IMR-90 (cell line): ENCODE measurements around the gene HSPB1. TPM values are rescaled to one million over a fixed set of nuclear protein-coding genes. Genes with fewer than 3 reads are reported as not detected.

ENCODE experiments used
- ATAC-seq: fragments of 200-7000 bp; cut with Tn5 transposase; 2 replicates; pipeline ENCODE4 v1.9.1; 2020; ENCODE audit warnings: low read depth, mild to moderate bottlenecking, moderate library complexity
- BruUV-seq: library from RNA; stranded (reverse); fragments of 400-500 nt; replicated peaks from 2 replicates; lab custom pipeline; 2021; lab: Mats Ljungman, UMichigan
- CTCF ChIA-PET: fragments of 300-600 bp; formaldehyde crosslinking; extraction: SDS; loops from one replicate; lab custom pipeline; 2021; ENCODE audit warnings: antibody characterized with exemption; lab: Yijun Ruan, JAX
- POLR2A ChIA-PET: fragments of 300-600 bp; sonication (Branson Sonifier 250); formaldehyde crosslinking; loops from one replicate; lab custom pipeline; 2022; ENCODE audit warnings: antibody characterized with exemption; ENCODE audit not compliant: unreplicated experiment; lab: Charles Lee
- DNase-seq: peaks from one replicate; pipeline ENCODE4 v3.0.0; 2013
- H2AFZ ChIP-seq: replicated peaks from 2 replicates; pipeline ENCODE3; 2013; ENCODE audit warnings: low read length, mild to moderate bottlenecking; ENCODE audit not compliant: poor library complexity
- H2AK5ac ChIP-seq: 2 replicates; pipeline ENCODE4 v1.6.1; 2013; ENCODE audit warnings: low read depth, low read length, inconsistent platforms
- H2AK9ac ChIP-seq: replicated peaks from 2 replicates; pipeline ENCODE3; 2013; ENCODE audit warnings: mild to moderate bottlenecking, low read depth, low read length, moderate library complexity; ENCODE audit not compliant: poor library complexity
- H2BK120ac ChIP-seq: 2 replicates; pipeline ENCODE4 v1.6.1; 2013; ENCODE audit warnings: low read depth, low read length, inconsistent platforms
- H2BK15ac ChIP-seq: 3 replicates; pipeline ENCODE4 v1.6.1; 2013; ENCODE audit warnings: low read depth, low read length, inconsistent platforms
- H2BK20ac ChIP-seq: 2 replicates; pipeline ENCODE4 v1.6.1; 2013; ENCODE audit warnings: low read depth, mild to moderate bottlenecking, inconsistent platforms, low read length, moderate library complexity
- H2BK5ac ChIP-seq: 2 replicates; pipeline ENCODE4 v1.6.1; 2013; ENCODE audit warnings: mild to moderate bottlenecking, low read depth, low read length, inconsistent platforms; ENCODE audit not compliant: poor library complexity, severe bottlenecking
- H3K14ac ChIP-seq: replicated peaks from 2 replicates; pipeline ENCODE4 v1.6.1; 2013; ENCODE audit warnings: low read depth, low read length, inconsistent platforms
- H3K18ac ChIP-seq: 2 replicates; pipeline ENCODE4 v1.6.1; 2013; ENCODE audit warnings: low read depth, low read length, control low read depth
- H3K23ac ChIP-seq: 2 replicates; pipeline ENCODE4 v1.6.1; 2013; ENCODE audit warnings: low read depth, low read length, inconsistent platforms
- H3K27ac ChIP-seq: 2 replicates; pipeline ENCODE4 v1.5.1; 2013; ENCODE audit warnings: mild to moderate bottlenecking, control low read depth, low read length; ENCODE audit not compliant: insufficient read depth
- H3K27me3 ChIP-seq: 2 replicates; pipeline ENCODE4 v1.6.1; 2013; ENCODE audit warnings: low read length; ENCODE audit not compliant: control insufficient read depth, insufficient read depth
- H3K36me3 ChIP-seq: 2 replicates; pipeline ENCODE4 v1.6.1; 2013; ENCODE audit warnings: low read length, mixed read lengths; ENCODE audit not compliant: control insufficient read depth, insufficient read depth
- H3K4ac ChIP-seq: 2 replicates; pipeline ENCODE4 v1.6.1; 2013; ENCODE audit warnings: low read depth, low read length, inconsistent platforms
- H3K4me1 ChIP-seq: 2 replicates; pipeline ENCODE4 v1.6.1; 2013; ENCODE audit warnings: low read length, mixed read lengths; ENCODE audit not compliant: control insufficient read depth, insufficient read depth
- H3K4me2 ChIP-seq: 2 replicates; pipeline ENCODE4 v1.6.1; 2013; ENCODE audit warnings: low read depth, mild to moderate bottlenecking, control low read depth, low read length, moderate library complexity
- H3K4me3 ChIP-seq: 2 replicates; pipeline ENCODE4 v1.5.1; 2013; ENCODE audit warnings: low read depth, mild to moderate bottlenecking, control low read depth, low read length, moderate library complexity; ENCODE audit not compliant: insufficient read depth
- H3K56ac ChIP-seq: 2 replicates; pipeline ENCODE4 v1.6.1; 2013; ENCODE audit warnings: low read length, inconsistent platforms; ENCODE audit not compliant: insufficient read depth; ENCODE audit errors: extremely low read depth
- H3K79me1 ChIP-seq, 2 experiments: 2 replicates each; pipeline ENCODE4 v1.6.1; 2013; ENCODE audit warnings: low read length in 2 of 2, inconsistent platforms in 1 of 2, low read depth in 1 of 2
- H3K9ac ChIP-seq: 2 replicates; pipeline ENCODE4 v1.6.1; 2013; ENCODE audit warnings: low read depth, low read length, control low read depth
- H3K9me1 ChIP-seq: 2 replicates; pipeline ENCODE4 v1.6.1; 2013; ENCODE audit warnings: low read length, inconsistent platforms; ENCODE audit not compliant: insufficient read depth
- H3K9me3 ChIP-seq: 2 replicates; pipeline ENCODE4 v1.6.1; 2013; ENCODE audit warnings: low read length; ENCODE audit not compliant: control insufficient read depth, insufficient read depth
- H4K20me1 ChIP-seq: 2 replicates; pipeline ENCODE4 v1.6.1; 2013; ENCODE audit warnings: low read length, inconsistent platforms; ENCODE audit not compliant: insufficient read depth
- H4K5ac ChIP-seq: 2 replicates; pipeline ENCODE4 v1.6.1; 2013; ENCODE audit warnings: mild to moderate bottlenecking, low read depth, low read length, control low read depth
- H4K8ac ChIP-seq, 2 experiments: 2 replicates each; pipeline ENCODE4 v1.6.1; 2013; ENCODE audit warnings: low read depth in 2 of 2, low read length in 2 of 2, control low read depth in 1 of 2, inconsistent platforms in 1 of 2
- H4K91ac ChIP-seq: 2 replicates; pipeline ENCODE4 v1.6.1; 2013; ENCODE audit warnings: low read depth, low read length, inconsistent platforms; ENCODE audit not compliant: insufficient read depth
- BHLHE40 ChIP-seq: fragments of 150-350 bp; IDR thresholded peaks from 2 replicates; pipeline ENCODE4 v1.6.1; 2016; ENCODE audit warnings: mild to moderate bottlenecking, low read depth, low read length
- CEBPB ChIP-seq: IDR thresholded peaks from 2 replicates; pipeline ENCODE4 v1.6.1; 2012; ENCODE audit warnings: low read depth, low read length, improper control_type of control experiment
- CHD1 ChIP-seq: IDR thresholded peaks from 2 replicates; pipeline ENCODE4 v1.6.1; 2012; ENCODE audit warnings: low read depth, low read length, improper control_type of control experiment
- ELK1 ChIP-seq: fragments of 150-350 bp; IDR thresholded peaks from 2 replicates; pipeline ENCODE4 v1.6.1; 2016; ENCODE audit warnings: low read depth, mild to moderate bottlenecking, low read length, moderate library complexity, borderline replicate concordance
- FOS ChIP-seq: fragments of 150-350 bp; IDR thresholded peaks from 2 replicates; pipeline ENCODE4 v1.6.1; 2016; ENCODE audit warnings: low read depth, low read length
- MAFK ChIP-seq: IDR thresholded peaks from 2 replicates; pipeline ENCODE4 v1.6.1; 2012; ENCODE audit warnings: low read depth, low read length, improper control_type of control experiment
- MAZ ChIP-seq: IDR thresholded peaks from 2 replicates; pipeline ENCODE4 v1.6.1; 2012; ENCODE audit warnings: low read depth, mild to moderate bottlenecking, low read length, improper control_type of control experiment, moderate library complexity, borderline replicate concordance
- MXI1 ChIP-seq: IDR thresholded peaks from 2 replicates; pipeline ENCODE4 v1.6.1; 2012; ENCODE audit warnings: low read depth, mild to moderate bottlenecking, low read length, moderate library complexity, borderline replicate concordance
- NFE2L2 ChIP-seq: fragments of 150-350 bp; IDR thresholded peaks from 2 replicates; pipeline ENCODE4 v1.6.1; 2016; ENCODE audit warnings: low read depth, mild to moderate bottlenecking, low read length
- POLR2A ChIP-seq: IDR thresholded peaks from 2 replicates; pipeline ENCODE4 v1.6.1; 2012; ENCODE audit warnings: mild to moderate bottlenecking, low read depth, low read length
- RAD21 ChIP-seq: IDR thresholded peaks from 2 replicates; pipeline ENCODE4 v1.6.1; 2012; ENCODE audit warnings: low read length, improper control_type of control experiment
- RCOR1 ChIP-seq: IDR thresholded peaks from 2 replicates; pipeline ENCODE4 v1.6.1; 2012; ENCODE audit warnings: mild to moderate bottlenecking, low read length, improper control_type of control experiment; ENCODE audit not compliant: insufficient replicate concordance
- RFX5 ChIP-seq: IDR thresholded peaks from 2 replicates; pipeline ENCODE4 v1.8.0; 2012; ENCODE audit warnings: low read depth, mild to moderate bottlenecking, low read length, moderate library complexity
- SMC3 ChIP-seq: fragments of 150-350 bp; IDR thresholded peaks from 2 replicates; pipeline ENCODE4 v1.6.1; 2016; ENCODE audit warnings: low read depth, mild to moderate bottlenecking, antibody characterized with exemption, low read length, moderate library complexity
- WGBS, 2 experiments: methylation state at CpG; one replicate each; pipeline versions ENCODE4 v1.1.5 to v1.1.7; 2013; ENCODE audit warnings: missing lambda C conversion rate in 2 of 2; ENCODE audit not compliant: insufficient read length in 1 of 2; ENCODE audit errors: extremely low coverage in 2 of 2; 5-methylcytosine and 5-hydroxymethylcytosine counted together
- dilution Hi-C: fragments of 300-500 bp; cut with HindIII; formaldehyde crosslinking; loops from one replicate; pipeline ENCODE4 v1.14.3; 2018; ENCODE audit warnings: low sequenced_read_pairs; ENCODE audit not compliant: unreplicated experiment
- in situ Hi-C: fragments of 300-500 bp; cut with MboI; formaldehyde crosslinking; loops from 3 replicates; pipeline ENCODE4 v1.14.3; 2019; ENCODE audit warnings: low sequenced_read_pairs, inconsistent platforms, mixed read lengths
- intact Hi-C: fragments of 100-400 bp; cut with micrococcal nuclease; formaldehyde crosslinking; loops from 2 replicates; pipeline ENCODE4 v1.10.0; 2022
- polyA plus RNA-seq, 3 experiments: library from polyadenylated mRNA; depleted of rRNA; stranded (reverse); fragments of >200 nt; gene quantifications; 2 replicates each; pipeline ENCODE4 v1.2.3, GENCODE V29; 2012; ENCODE audit warnings: low replicate concordance in 1 of 3
- total RNA-seq: library from RNA; depleted of rRNA; stranded (reverse); fragments of >200 nt; gene quantifications from 2 replicates; pipeline ENCODE4 v1.2.3, GENCODE V29; 2012
- TF ChIP-seq, protein P1 (sequence below): conservative IDR thresholded peaks from 2 replicates; pipeline ENCODE4 v1.5.1; 2012; ENCODE audit warnings: mild to moderate bottlenecking, low read depth, low read length, improper control_type of control experiment
- TF ChIP-seq, protein P2 (sequence below): fragments of 150-350 bp; IDR thresholded peaks from 2 replicates; pipeline ENCODE4 v1.6.1; 2017; ENCODE audit warnings: mild to moderate bottlenecking, antibody characterized with exemption, low read length, low read depth

The HSPB1 gene
- total and polyA plus RNA-seq, 2 of the 4 experiments (the other 2 are of a cell fraction): 33.2 to 1,363 TPM

DNA sequence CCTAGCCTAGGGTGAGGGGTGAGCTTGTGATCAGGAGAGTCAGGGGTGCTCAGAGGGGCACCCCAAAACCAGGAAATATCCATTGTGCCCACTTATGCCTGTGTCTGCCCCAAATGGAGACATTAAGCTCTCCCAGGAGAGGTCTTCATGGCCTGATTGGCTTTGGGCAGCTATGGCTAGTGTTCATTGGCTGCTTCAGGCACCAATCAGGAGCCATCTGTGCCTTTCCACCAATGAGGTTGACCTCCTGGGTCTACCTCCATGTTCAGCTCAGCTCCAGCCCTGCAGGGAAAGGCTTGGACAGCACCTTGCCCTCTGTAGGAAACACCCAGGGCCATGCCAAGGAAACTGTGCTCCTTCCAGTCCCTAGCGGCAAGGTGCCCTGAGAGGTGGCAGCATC, 23.9 kb upstream of the HSPB1 start:
- ChIA-PET CTCF (no interaction called here), POLR2A (no interaction called here)
- Histone ChIP-seq H3K23ac (no peak overlapping the region), H3K9ac (no peak overlapping the region), H2AK9ac (no peak overlapping the region), H3K9me1 (0 out of 2 replicates have a peak, but pooled peaks cover 3% of the 10 kb centered on the region), H3K4me3 (no peak overlapping the region), H2BK5ac (no peak overlapping the region), H3K4me1 (peaks cover 2% of the 10 kb centered on the region), H3K27me3 (peaks cover 64% of the 10 kb centered on the region), H3K27ac (no peak overlapping the region), H4K91ac (no peak overlapping the region), H3K79me1 (no peaks in the 10 kb centered on the region), H3K56ac (no peak overlapping the region), H3K4me2 (no peak overlapping the region), H4K8ac (no peak overlapping the region), H4K20me1 (no peaks in the 10 kb centered on the region), H2BK20ac (no peak overlapping the region), H4K5ac (no peak overlapping the region), H2BK15ac (no peak overlapping the region), H3K36me3 (no peaks in the 10 kb centered on the region), H2AK5ac (no peak overlapping the region), H3K9me3 (peaks cover 3% of the 10 kb centered on the region; the same call in 1 of the 2 replicates), H2AFZ (no peak overlapping the region), H3K14ac (no peak overlapping the region), H3K4ac (no peak overlapping the region), H2BK120ac (no peak overlapping the region), H3K18ac (no peak overlapping the region)
- no TSS peak for BruUV-seq
- TF ChIP-seq MAFK (no peak), RFX5 (no peak), NFE2L2 (no peak), CEBPB (no peak), SMC3 (no peak), MXI1 (no peak), RAD21 (no peak), CHD1 (no peak), MAZ (no peak), FOS (no peak), ELK1 (no peak), RCOR1 (no peak), POLR2A (no peak), BHLHE40 (no peak)
- TF ChIP-seq, protein P1, sequence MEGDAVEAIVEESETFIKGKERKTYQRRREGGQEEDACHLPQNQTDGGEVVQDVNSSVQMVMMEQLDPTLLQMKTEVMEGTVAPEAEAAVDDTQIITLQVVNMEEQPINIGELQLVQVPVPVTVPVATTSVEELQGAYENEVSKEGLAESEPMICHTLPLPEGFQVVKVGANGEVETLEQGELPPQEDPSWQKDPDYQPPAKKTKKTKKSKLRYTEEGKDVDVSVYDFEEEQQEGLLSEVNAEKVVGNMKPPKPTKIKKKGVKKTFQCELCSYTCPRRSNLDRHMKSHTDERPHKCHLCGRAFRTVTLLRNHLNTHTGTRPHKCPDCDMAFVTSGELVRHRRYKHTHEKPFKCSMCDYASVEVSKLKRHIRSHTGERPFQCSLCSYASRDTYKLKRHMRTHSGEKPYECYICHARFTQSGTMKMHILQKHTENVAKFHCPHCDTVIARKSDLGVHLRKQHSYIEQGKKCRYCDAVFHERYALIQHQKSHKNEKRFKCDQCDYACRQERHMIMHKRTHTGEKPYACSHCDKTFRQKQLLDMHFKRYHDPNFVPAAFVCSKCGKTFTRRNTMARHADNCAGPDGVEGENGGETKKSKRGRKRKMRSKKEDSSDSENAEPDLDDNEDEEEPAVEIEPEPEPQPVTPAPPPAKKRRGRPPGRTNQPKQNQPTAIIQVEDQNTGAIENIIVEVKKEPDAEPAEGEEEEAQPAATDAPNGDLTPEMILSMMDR: no peak
- TF ChIP-seq, protein P2, sequence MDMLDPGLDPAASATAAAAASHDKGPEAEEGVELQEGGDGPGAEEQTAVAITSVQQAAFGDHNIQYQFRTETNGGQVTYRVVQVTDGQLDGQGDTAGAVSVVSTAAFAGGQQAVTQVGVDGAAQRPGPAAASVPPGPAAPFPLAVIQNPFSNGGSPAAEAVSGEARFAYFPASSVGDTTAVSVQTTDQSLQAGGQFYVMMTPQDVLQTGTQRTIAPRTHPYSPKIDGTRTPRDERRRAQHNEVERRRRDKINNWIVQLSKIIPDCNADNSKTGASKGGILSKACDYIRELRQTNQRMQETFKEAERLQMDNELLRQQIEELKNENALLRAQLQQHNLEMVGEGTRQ: no peak
- WGBS, 2 experiments: no CpG with 5 or more reads among the region's 1 CpG
- ATAC-seq (no peak), DNase-seq (no peak)
- intact Hi-C loops (no loop called here), dilution Hi-C loops (no loop called here), in situ Hi-C loops (no loop called here)
